K562 (cell line): ENCODE results near the gene CCDC9B.

ENCODE experiments used
- TBP ChIP-seq: optimal IDR thresholded peaks from 2 replicates; pipeline ENCODE3; 2011; ENCODE audit warnings: low read depth, low read length, improper control_type of control experiment
- ZNF41 ChIP-seq: fragments of 250-450 bp; sonication (Bioruptor Pico); conservative IDR thresholded peaks from 2 replicates; pipeline ENCODE4 v1.4.0; 2020; ENCODE audit warnings: mild to moderate bottlenecking

- TF ChIP-seq TBP = no peak
- no peak for TF ChIP-seq ZNF41 (CRISPR knock-in tag)
Measured at GRCh38 chr15:40346579-40347558, 6.1 kb upstream of the CCDC9B start.
